NCI-H345 treated with DMSO at 0.1 percent for 48 hours (cell line): Measurements from ENCODE around the gene PGAM5.
"Not testable (repeated sequence)": the region's sequence is repeated elsewhere in the genome, so short reads cannot be mapped to it uniquely, and the experiment has no call there.

Source experiments
- DNase-seq: peaks from one replicate; lab custom pipeline; 2025; ENCODE audit not compliant: unreplicated experiment; lab: John Stamatoyannopoulos, UW

PGAM5 gene

GRCh38 chr12:132687211-132688164 is 23.2 kb upstream of the PGAM5 start, which contains the start of the genes POLE and PXMP2:
Gene POLE, minus strand, starts transcription at chr12:132687342. Its CDS starts 27 bp downstream, at chr12:132687315.
Gene PXMP2, plus strand, starts transcription at chr12:132687587. Its CDS starts 84 bp downstream, at chr12:132687671.
- peak; percentile 86 for DNase-seq

GRCh38 chr12:132689227-132689626 is 21.4 kb upstream of the PGAM5 start:
- no peak for DNase-seq

- DNase-seq = no peak
Observed at GRCh38 chr12:132690112-132690511, 20.5 kb upstream of the PGAM5 start.

GRCh38 chr12:132692030-132692429 is 18.6 kb upstream of the PGAM5 start:
- not testable (repeated sequence) for DNase-seq

GRCh38 chr12:132694888-132695287 is 15.8 kb upstream of the PGAM5 start:
- DNase-seq = not testable (repeated sequence)

GRCh38 chr12:132695431-132695830 is 15.2 kb upstream of the PGAM5 start:
- no peak for DNase-seq

- no peak for DNase-seq
Observed at GRCh38 chr12:132698341-132698740, 12.3 kb upstream of the PGAM5 start.

- no peak for DNase-seq
Observed at GRCh38 chr12:132700212-132700822, 10.3 kb upstream of the PGAM5 start.

GRCh38 chr12:132702640-132703039 is 8.0 kb upstream of the PGAM5 start:
- DNase-seq = no peak

- no peak for DNase-seq
Observed at GRCh38 chr12:132703641-132704040, 7.0 kb upstream of the PGAM5 start.

- DNase-seq = no peak
Observed at GRCh38 chr12:132707241-132707640, 3.4 kb upstream of the PGAM5 start.

GRCh38 chr12:132708150-132708549 is 2.5 kb upstream of the PGAM5 start:
- DNase-seq = no peak

GRCh38 chr12:132710043-132710404 is 618 bp upstream of the PGAM5 start:
- no peak for DNase-seq

- no peak for DNase-seq
Observed at GRCh38 chr12:132711080-132711843, 620 bp downstream of the PGAM5 start.

- no peak for DNase-seq
Observed at GRCh38 chr12:132713123-132713522, 2.5 kb downstream of the PGAM5 start.

- no peak for DNase-seq
Observed at GRCh38 chr12:132715874-132716273, 5.2 kb downstream of the PGAM5 start.

- DNase-seq = no peak
Observed at GRCh38 chr12:132716356-132716755, 5.7 kb downstream of the PGAM5 start.

GRCh38 chr12:132717011-132717410 is 6.4 kb downstream of the PGAM5 start:
- DNase-seq = no peak

GRCh38 chr12:132717531-132718387 is 7.1 kb downstream of the PGAM5 start:
- no peak for DNase-seq

- DNase-seq = no peak
Observed at GRCh38 chr12:132718644-132719043, 8.0 kb downstream of the PGAM5 start.
